ENCODE measurements around the gene SRL. TPM values are rescaled to one million over a fixed set of nuclear protein-coding genes. Genes with fewer than 3 reads are reported as not detected.
"Not testable (repeated sequence)": the region's sequence is repeated elsewhere in the genome, so short reads cannot be mapped to it uniquely, and the experiment has no call there.

Gene SRL
- total RNA-seq, 5 donors from 2014 or later (not counting 1 experiment from before 2014, with no cell fraction given): 0.06 TPM; not detected in 4

GRCh38 chr16:4214215-4214621 lies 27.7 kb downstream of the SRL start:
- H3K27ac Mint-ChIP-seq: no peak overlapping the region
- Histone ChIP-seq H3K4me1 (ENCODE audit: control insufficient read depth in 1 of 2, extremely low read depth in 1 of 2, insufficient read depth in 2 of 2, low read length in 2 of 2) (no peaks in the 10 kb centered on the region), H3K27me3 (replicated peaks in 1 of 2; ENCODE audit: control insufficient read depth in 2 of 2, extremely low read depth in 1 of 2, insufficient read depth in 2 of 2, low read length in 1 of 2) (peaks cover 0 to 20% of the 10 kb centered on the region in 2 experiments), H3K4me3 (ENCODE audit: control insufficient read depth in 1 of 2, extremely low read depth in 1 of 2, low read length in 1 of 2) (no peak overlapping the region), H3K36me3 (ENCODE audit: control insufficient read depth in 2 of 2, extremely low read depth in 1 of 2, insufficient read depth in 1 of 2, low read length in 1 of 2) (no peaks in the 10 kb centered on the region), H3K9me3 (no peaks in the 10 kb centered on the region), H3K27ac (ENCODE audit: low read length) (no peak overlapping the region)
- POLR2A ChIA-PET: no interaction called here
- CTCF ChIA-PET: no interaction called here
- 90% methylated on average over 7 of the region's 7 CpGs for WGBS (ENCODE audit: insufficient coverage)
- peaks cover 0 to 5% of the 10 kb centered on the region in 2 donors for H3K27me3 Mint-ChIP-seq
- no peaks in the 10 kb centered on the region for H3K9me3 Mint-ChIP-seq
- no peaks in the 10 kb centered on the region for H3K36me3 Mint-ChIP-seq
- DNase-seq: no peak
- no peak overlapping the region for H3K4me3 Mint-ChIP-seq
- ATAC-seq (replicated peaks in 1 of 4): no peak
- no peaks in the 10 kb centered on the region for H3K4me1 Mint-ChIP-seq

DNA sequence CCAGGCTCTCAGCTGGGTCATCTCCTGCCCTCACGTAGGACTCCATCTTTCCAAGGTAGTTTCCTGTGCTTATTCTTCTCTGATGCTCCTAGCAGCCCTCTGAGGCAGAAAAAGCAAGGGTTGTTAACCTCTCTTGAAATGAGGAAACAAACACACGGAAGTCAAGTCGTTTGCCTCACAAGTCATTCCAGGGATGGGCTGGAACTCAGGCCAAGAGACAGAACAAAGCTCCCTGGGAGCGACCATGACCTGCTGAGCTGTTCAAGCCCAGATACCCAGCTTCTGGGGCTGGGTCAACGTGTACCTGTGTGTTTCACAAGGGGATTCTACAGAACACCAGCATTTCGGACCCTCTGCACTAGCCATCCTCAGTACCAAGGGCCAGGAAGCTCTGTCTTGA lies 28.1 kb downstream of the SRL start:
- H3K4me3 Mint-ChIP-seq: no peak overlapping the region
- WGBS (ENCODE audit: insufficient coverage): 69% methylated on average over 5 of the region's 6 CpGs
- CTCF ChIA-PET: no interaction called here

GRCh38 chr16:4212934-4213296 lies 29.0 kb downstream of the SRL start:
- ATAC-seq (replicated peaks in 1 of 4) (no peak), DNase-seq (no peak)
- Histone ChIP-seq H3K4me3 (ENCODE audit: control insufficient read depth in 1 of 2, extremely low read depth in 1 of 2, low read length in 1 of 2) (no peak overlapping the region), H3K4me1 (ENCODE audit: control insufficient read depth in 1 of 2, extremely low read depth in 1 of 2, insufficient read depth in 2 of 2, low read length in 2 of 2) (no peaks in the 10 kb centered on the region), H3K9me3 (no peaks in the 10 kb centered on the region), H3K27ac (ENCODE audit: low read length) (no peak overlapping the region), H3K27me3 (replicated peaks in 1 of 2; ENCODE audit: control insufficient read depth in 2 of 2, extremely low read depth in 1 of 2, insufficient read depth in 2 of 2, low read length in 1 of 2) (peaks cover 0 to 24% of the 10 kb centered on the region in 2 experiments), H3K36me3 (ENCODE audit: control insufficient read depth in 2 of 2, extremely low read depth in 1 of 2, insufficient read depth in 1 of 2, low read length in 1 of 2) (no peaks in the 10 kb centered on the region)
- H3K4me1 Mint-ChIP-seq: peaks cover 0 to 2% (median under 1%) of the 10 kb centered on the region in 3 donors
- H3K27ac Mint-ChIP-seq: no peak overlapping the region
- H3K36me3 Mint-ChIP-seq: no peaks in the 10 kb centered on the region
- ChIA-PET POLR2A (no interaction called here), CTCF (no interaction called here)
- peaks cover 0 to 5% of the 10 kb centered on the region in 2 donors for H3K27me3 Mint-ChIP-seq
- no CpG with 5 or more reads among the region's 3 CpGs for WGBS (ENCODE audit: insufficient coverage)
- no peaks in the 10 kb centered on the region for H3K9me3 Mint-ChIP-seq
- H3K4me3 Mint-ChIP-seq: no peak overlapping the region

More for the DNA sequence above, 28.1 kb downstream of the SRL start:
- DNase-seq: no peak
- Histone ChIP-seq H3K4me3 (ENCODE audit: control insufficient read depth in 1 of 2, extremely low read depth in 1 of 2, low read length in 1 of 2) (no peak overlapping the region), H3K36me3 (ENCODE audit: control insufficient read depth in 2 of 2, extremely low read depth in 1 of 2, insufficient read depth in 1 of 2, low read length in 1 of 2) (no peaks in the 10 kb centered on the region), H3K27me3 (replicated peaks in 1 of 2; ENCODE audit: control insufficient read depth in 2 of 2, extremely low read depth in 1 of 2, insufficient read depth in 2 of 2, low read length in 1 of 2) (peaks cover 0 to 18% of the 10 kb centered on the region in 2 experiments), H3K9me3 (no peaks in the 10 kb centered on the region), H3K4me1 (ENCODE audit: control insufficient read depth in 1 of 2, extremely low read depth in 1 of 2, insufficient read depth in 2 of 2, low read length in 2 of 2) (no peaks in the 10 kb centered on the region), H3K27ac (ENCODE audit: low read length) (no peak overlapping the region)
- ATAC-seq (replicated peaks in 1 of 4): no peak
- no peaks in the 10 kb centered on the region for H3K36me3 Mint-ChIP-seq
- peaks cover 0 to 5% of the 10 kb centered on the region in 2 donors for H3K27me3 Mint-ChIP-seq
- POLR2A ChIA-PET: no interaction called here
- no peaks in the 10 kb centered on the region for H3K4me1 Mint-ChIP-seq
- no peak overlapping the region for H3K27ac Mint-ChIP-seq
- H3K9me3 Mint-ChIP-seq: no peaks in the 10 kb centered on the region

GRCh38 chr16:4212211-4212933 lies 29.5 kb downstream of the SRL start:
- CTCF ChIA-PET: no interaction called here

DNA sequence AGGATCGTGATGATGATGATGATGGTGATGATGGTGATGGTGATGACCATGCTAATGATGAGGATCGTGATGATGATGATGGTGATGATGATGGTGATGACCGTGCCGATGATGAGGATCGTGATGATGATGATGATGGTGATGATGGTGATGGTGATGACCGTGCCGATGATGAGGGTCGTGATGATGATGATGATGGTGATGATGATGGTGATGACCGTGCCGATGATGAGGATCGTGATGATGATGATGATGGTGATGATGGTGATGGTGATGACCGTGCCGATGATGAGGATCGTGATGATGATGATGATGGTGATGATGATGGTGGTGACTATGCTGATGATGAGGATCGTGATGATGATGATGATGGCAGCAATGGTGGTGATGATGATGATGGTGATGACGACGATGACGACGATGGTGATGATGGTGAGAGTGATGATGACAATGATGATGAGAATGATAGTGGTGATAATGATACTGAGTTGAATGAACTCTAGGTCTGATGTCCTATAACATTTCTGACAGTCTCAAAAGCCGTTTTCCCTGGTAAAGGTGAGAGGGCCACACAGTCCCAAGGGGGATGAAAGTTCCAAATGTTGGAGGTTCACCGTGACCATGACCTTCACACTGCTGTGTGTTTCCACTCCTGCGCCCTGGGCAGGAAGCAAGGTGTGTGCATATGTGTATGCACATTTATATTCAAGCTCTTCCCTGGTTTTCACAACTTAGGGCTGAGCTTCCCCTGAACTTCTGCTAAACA lies 30.3 kb downstream of the SRL start:
- H3K27me3 ChIP-seq (replicated peaks in 1 of 2; ENCODE audit: control insufficient read depth in 2 of 2, extremely low read depth in 1 of 2, insufficient read depth in 2 of 2, low read length in 1 of 2): peaks cover 0 to 32% of the 10 kb centered on the region in 2 experiments
- 92% methylated on average over 20 of the region's 22 CpGs for WGBS (ENCODE audit: insufficient coverage)

More at GRCh38 chr16:4212211-4212933, 29.5 kb downstream of the SRL start:
- Histone ChIP-seq H3K4me1 (ENCODE audit: control insufficient read depth in 1 of 2, extremely low read depth in 1 of 2, insufficient read depth in 2 of 2, low read length in 2 of 2) (peaks cover 0 to 4% of the 10 kb centered on the region in 2 experiments), H3K36me3 (ENCODE audit: control insufficient read depth in 2 of 2, extremely low read depth in 1 of 2, insufficient read depth in 1 of 2, low read length in 1 of 2) (no peaks in the 10 kb centered on the region), H3K4me3 (ENCODE audit: control insufficient read depth in 1 of 2, extremely low read depth in 1 of 2, low read length in 1 of 2) (no peak overlapping the region), H3K27me3 (replicated peaks in 1 of 2; ENCODE audit: control insufficient read depth in 2 of 2, extremely low read depth in 1 of 2, insufficient read depth in 2 of 2, low read length in 1 of 2) (peaks cover 0 to 25% of the 10 kb centered on the region in 2 experiments), H3K27ac (ENCODE audit: low read length) (no peak overlapping the region), H3K9me3 (no peaks in the 10 kb centered on the region)
- DNase-seq: no peak
- Mint-ChIP-seq H3K27me3 (peaks cover 0 to 5% of the 10 kb centered on the region in 2 donors), H3K9me3 (no peaks in the 10 kb centered on the region), H3K4me1 (peaks cover 0 to 6% (median 5%) of the 10 kb centered on the region in 3 donors), H3K27ac (no peak overlapping the region), H3K4me3 (no peak overlapping the region), H3K36me3 (no peaks in the 10 kb centered on the region)
- POLR2A ChIA-PET: no interaction called here
- WGBS (ENCODE audit: insufficient coverage): 89% methylated on average over 9 of the region's 11 CpGs
- ATAC-seq (replicated peaks in 1 of 4): no peak

DNA sequence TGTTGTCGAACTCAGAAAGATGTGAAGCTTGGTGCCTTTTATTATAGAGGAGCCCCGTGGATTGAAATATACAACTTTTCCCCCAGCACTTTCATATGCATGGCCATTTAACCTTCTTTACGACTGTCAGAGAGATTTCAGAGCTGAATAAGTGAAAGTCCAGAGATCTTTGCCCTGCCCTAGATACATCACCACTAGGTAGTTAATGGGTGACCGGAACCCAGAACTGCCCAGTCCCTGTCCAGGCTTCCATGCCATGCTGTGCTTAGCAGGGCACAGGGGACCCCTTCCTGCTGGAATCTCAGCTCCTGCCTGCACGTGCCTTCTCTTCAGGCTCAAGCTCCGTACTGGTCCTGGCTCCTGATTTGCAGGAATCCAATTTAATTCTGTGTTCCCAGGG lies 32.2 kb downstream of the SRL start:
- no peaks in the 10 kb centered on the region for H3K36me3 ChIP-seq (ENCODE audit: control insufficient read depth in 2 of 2, extremely low read depth in 1 of 2, insufficient read depth in 1 of 2, low read length in 1 of 2)
- H3K4me3 Mint-ChIP-seq: no peak overlapping the region
- H3K27ac Mint-ChIP-seq: no peak overlapping the region
- H3K4me1 Mint-ChIP-seq: peaks cover 7 to 16% (median 15%) of the 10 kb centered on the region in 3 donors
- H3K27me3 Mint-ChIP-seq: peaks cover 0 to 1% of the 10 kb centered on the region in 2 donors
- peaks cover 0 to 17% of the 10 kb centered on the region in 2 experiments for H3K4me1 ChIP-seq (ENCODE audit: control insufficient read depth in 1 of 2, extremely low read depth in 1 of 2, insufficient read depth in 2 of 2, low read length in 2 of 2)
- ATAC-seq (replicated peaks in 1 of 4): no peak
- CTCF ChIA-PET: no interaction called here
- H3K9me3 ChIP-seq: no peaks in the 10 kb centered on the region
- no peak overlapping the region for H3K27ac ChIP-seq (ENCODE audit: low read length)
- DNase-seq: no peak
- no peak overlapping the region for H3K4me3 ChIP-seq (ENCODE audit: control insufficient read depth in 1 of 2, extremely low read depth in 1 of 2, low read length in 1 of 2)
- H3K9me3 Mint-ChIP-seq: no peaks in the 10 kb centered on the region
- no peaks in the 10 kb centered on the region for H3K36me3 Mint-ChIP-seq
- WGBS (ENCODE audit: insufficient coverage): 94% methylated on average over 2 of the region's 6 CpGs
- peaks cover 0 to 34% of the 10 kb centered on the region in 2 experiments for H3K27me3 ChIP-seq (replicated peaks in 1 of 2; ENCODE audit: control insufficient read depth in 2 of 2, extremely low read depth in 1 of 2, insufficient read depth in 2 of 2, low read length in 1 of 2)
- POLR2A ChIA-PET: no interaction called here

More for the DNA sequence above, 30.3 kb downstream of the SRL start:
- H3K36me3 Mint-ChIP-seq; H3K27ac ChIP-seq (ENCODE audit: low read length); POLR2A ChIA-PET; H3K27ac Mint-ChIP-seq; ATAC-seq (replicated peaks in 1 of 4); DNase-seq; H3K9me3 Mint-ChIP-seq; H3K4me3 ChIP-seq (ENCODE audit: control insufficient read depth in 1 of 2, extremely low read depth in 1 of 2, low read length in 1 of 2); H3K27me3 Mint-ChIP-seq; CTCF ChIA-PET; H3K36me3 ChIP-seq (ENCODE audit: control insufficient read depth in 2 of 2, extremely low read depth in 1 of 2, insufficient read depth in 1 of 2, low read length in 1 of 2); H3K4me3 Mint-ChIP-seq; H3K9me3 ChIP-seq: not testable (repeated sequence)
- peaks cover 0 to 12% of the 10 kb centered on the region in 2 experiments for H3K4me1 ChIP-seq (ENCODE audit: control insufficient read depth in 1 of 2, extremely low read depth in 1 of 2, insufficient read depth in 2 of 2, low read length in 2 of 2)
- H3K4me1 Mint-ChIP-seq: peaks cover 4 to 13% (median 10%) of the 10 kb centered on the region in 3 donors
